UCSD-AML1 (cell line): ENCODE results near the gene FYN.

Experiments
- DNase-seq: peaks from one replicate; lab custom pipeline; 2025; ENCODE audit not compliant: unreplicated experiment; lab: John Stamatoyannopoulos, UW

The FYN gene

GRCh38 chr6:111809264-111809663 is 64.0 kb downstream of the FYN start:
- no peak for DNase-seq

GRCh38 chr6:111808493-111808892 is 64.8 kb downstream of the FYN start:
- no peak for DNase-seq

- no peak for DNase-seq
These were observed 66.4 kb downstream of the FYN start for GRCh38 chr6:111806561-111807497.

GRCh38 chr6:111806165-111806547 is 67.1 kb downstream of the FYN start:
- no peak for DNase-seq

- DNase-seq = no peak
These were observed 67.6 kb downstream of the FYN start for GRCh38 chr6:111805511-111806164.

- no peak for DNase-seq
These were observed 68.5 kb downstream of the FYN start for GRCh38 chr6:111804627-111805235.

- DNase-seq = no peak
These were observed 69.4 kb downstream of the FYN start for GRCh38 chr6:111803804-111804203.

- DNase-seq = no peak
These were observed 69.9 kb downstream of the FYN start for GRCh38 chr6:111803371-111803770.

- no peak for DNase-seq
These were observed 70.4 kb downstream of the FYN start for GRCh38 chr6:111802720-111803330.

GRCh38 chr6:111802015-111802414 is 71.2 kb downstream of the FYN start:
- no peak for DNase-seq

GRCh38 chr6:111800821-111801220 is 72.4 kb downstream of the FYN start:
- no peak for DNase-seq

GRCh38 chr6:111800259-111800765 is 72.9 kb downstream of the FYN start:
- no peak for DNase-seq

- DNase-seq = no peak
These were observed 73.5 kb downstream of the FYN start for GRCh38 chr6:111799576-111800258.

GRCh38 chr6:111798281-111798725 is 74.9 kb downstream of the FYN start:
- DNase-seq = no peak

- no peak for DNase-seq
These were observed 76.8 kb downstream of the FYN start for GRCh38 chr6:111796310-111796918.

- no peak for DNase-seq
These were observed 77.7 kb downstream of the FYN start for GRCh38 chr6:111795558-111795957.

GRCh38 chr6:111794727-111795452 is 78.4 kb downstream of the FYN start:
- DNase-seq = no peak

GRCh38 chr6:111794300-111794699 is 79.0 kb downstream of the FYN start:
- DNase-seq = no peak

- peak; percentile 41 for DNase-seq
These were observed 79.5 kb downstream of the FYN start for GRCh38 chr6:111793711-111794111.
